CD4-positive, alpha-beta T cell (primary cell): ENCODE data around the gene NPR3. TPM values are rescaled to one million over a fixed set of nuclear protein-coding genes. Genes with fewer than 3 reads are reported as not detected.

ENCODE experiments used
- ATAC-seq: fragments of 200-7000 bp; cut with Tn5 transposase; one replicate; pipeline ENCODE4 v1.10.0; 2022; ENCODE audit warnings: mild to moderate bottlenecking; ENCODE audit not compliant: poor library complexity
- CTCF ChIA-PET: fragments of 350-600 bp; sonication (Branson Sonifier 250); formaldehyde crosslinking; loops from one replicate; lab custom pipeline; 2021; ENCODE audit warnings: antibody characterized with exemption, inconsistent platforms; lab: Charles Lee
- POLR2A ChIA-PET: fragments of 350-600 bp; sonication (Branson Sonifier 250); formaldehyde crosslinking; loops from one replicate; lab custom pipeline; 2021; ENCODE audit warnings: antibody characterized with exemption, inconsistent platforms; lab: Charles Lee
- DNase-seq, 14 experiments: peaks; one replicate each; pipeline ENCODE4 v3.0.0-alpha.2; 2013 to 2020; ENCODE audit warnings: mixed read lengths in 2 of 14
- H3K27ac ChIP-seq, 2 donors: one replicate each; pipeline versions ENCODE4 v1.5.1 to v1.7.0; 2013; ENCODE audit warnings: low read length in 2 of 2, low read depth in 1 of 2, mild to moderate bottlenecking in 1 of 2
- H3K27me3 ChIP-seq, 2 experiments: 1 replicate in 1 of 2; 2 replicates in 1 of 2; pipeline versions ENCODE4 v1.6.1 to v1.7.0; 2013; ENCODE audit warnings: low read length in 2 of 2, control low read depth in 1 of 2, mild to moderate bottlenecking in 1 of 2, moderate library complexity in 1 of 2; ENCODE audit not compliant: insufficient read depth in 2 of 2, control insufficient read depth in 1 of 2
- H3K36me3 ChIP-seq: one replicate; pipeline ENCODE4 v1.6.1; 2013; ENCODE audit warnings: low read length, control low read depth; ENCODE audit not compliant: insufficient read depth
- H3K4me1 ChIP-seq: one replicate; pipeline ENCODE4 v1.6.1; 2013; ENCODE audit warnings: low read length, control low read depth; ENCODE audit not compliant: insufficient read depth
- H3K4me3 ChIP-seq: one replicate; pipeline ENCODE4 v1.5.1; 2013; ENCODE audit warnings: mild to moderate bottlenecking, low read length, moderate library complexity
- H3K9me3 ChIP-seq, 2 experiments: 1 replicate in 1 of 2; 2 replicates in 1 of 2; pipeline versions ENCODE4 v1.6.1 to v1.7.0; 2013; ENCODE audit warnings: low read length in 2 of 2, mild to moderate bottlenecking in 2 of 2, control low read depth in 1 of 2, moderate library complexity in 1 of 2; ENCODE audit not compliant: control insufficient read depth in 1 of 2, insufficient read depth in 1 of 2
- H3K27ac Mint-ChIP-seq: one replicate; pipeline ENCODE4 v1.8.0; 2020; ENCODE audit warnings: mixed read lengths
- H3K27me3 Mint-ChIP-seq: one replicate; pipeline ENCODE4 v1.8.0; 2021; ENCODE audit warnings: mixed read lengths
- H3K36me3 Mint-ChIP-seq: one replicate; pipeline ENCODE4 v1.8.0; 2021; ENCODE audit warnings: low read depth, mixed read lengths
- H3K4me1 Mint-ChIP-seq: one replicate; pipeline ENCODE4 v1.8.0; 2021; ENCODE audit warnings: low read depth, mixed read lengths
- H3K4me3 Mint-ChIP-seq: one replicate; pipeline ENCODE4 v1.8.0; 2020; ENCODE audit warnings: mild to moderate bottlenecking, mixed read lengths
- H3K9me3 Mint-ChIP-seq: one replicate; pipeline ENCODE4 v1.8.0; 2020; ENCODE audit warnings: mixed read lengths
- CTCF ChIP-seq: fragments of 200-600 bp; IDR thresholded peaks from one replicate; pipeline ENCODE4 v1.8.0; 2022; ENCODE audit warnings: antibody characterized with exemption, mild to moderate bottlenecking
- intact Hi-C, 2 experiments: fragments of 100-400 bp; cut with DNase I in 1 of 2; cut with micrococcal nuclease in 1 of 2; formaldehyde crosslinking; loops; one replicate each; pipeline versions ENCODE4 v1.15.1 to v1.9.0; 2023 to 2025; cut with DNase I, micrococcal nuclease
- total RNA-seq, 174 experiments: library from RNA in 2 of 174; stranded (reverse) in 2 of 174; gene quantifications; one replicate each; pipeline ENCODE4 v1.2.3 and lab custom pipeline; 2021 to 2026

NPR3 gene
- total RNA-seq, 2 experiments from 2014 or later: not detected

GRCh38 chr5:32745317-32745716, 34.2 kb downstream of the NPR3 start:
- no peak for ATAC-seq
- DNase-seq: no peak
- no peaks in the 10 kb centered on the region for H3K4me1 ChIP-seq
- no peak overlapping the region for H3K27ac ChIP-seq
- no peaks in the 10 kb centered on the region for H3K36me3 ChIP-seq
- no peak overlapping the region for H3K4me3 ChIP-seq
- ChIA-PET CTCF (no interaction called here), POLR2A (no interaction called here)
- Mint-ChIP-seq H3K36me3 (no peaks in the 10 kb centered on the region), H3K4me1 (no peaks in the 10 kb centered on the region), H3K9me3 (no peaks in the 10 kb centered on the region), H3K27me3 (peaks cover 6% of the 10 kb centered on the region), H3K27ac (no peak overlapping the region), H3K4me3 (no peak overlapping the region)
- peaks cover 0 to 4% of the 10 kb centered on the region in 2 experiments for H3K9me3 ChIP-seq
- TF ChIP-seq CTCF: no peak
- peaks cover 0 to 2% of the 10 kb centered on the region in 2 experiments for H3K27me3 ChIP-seq
- intact Hi-C loops: no loop called here

GRCh38 chr5:32752411-32752810, 41.3 kb downstream of the NPR3 start:
- Histone ChIP-seq H3K4me3 (no peak overlapping the region), H3K4me1 (no peaks in the 10 kb centered on the region), H3K36me3 (no peaks in the 10 kb centered on the region), H3K27ac (no peak overlapping the region), H3K27me3 (no peaks in the 10 kb centered on the region), H3K9me3 (peaks cover 0 to 9% of the 10 kb centered on the region in 2 experiments)
- Mint-ChIP-seq H3K36me3 (no peaks in the 10 kb centered on the region), H3K27ac (no peak overlapping the region), H3K4me1 (no peaks in the 10 kb centered on the region), H3K9me3 (no peaks in the 10 kb centered on the region), H3K4me3 (no peak overlapping the region), H3K27me3 (no peaks in the 10 kb centered on the region)
- intact Hi-C loops: no loop called here
- ChIA-PET POLR2A (no interaction called here), CTCF (no interaction called here)
- ATAC-seq (no peak), DNase-seq (no peak)
- no peak for TF ChIP-seq CTCF

GRCh38 chr5:32753051-32753450, 41.9 kb downstream of the NPR3 start:
- Mint-ChIP-seq H3K4me1 (no peaks in the 10 kb centered on the region), H3K4me3 (no peak overlapping the region), H3K9me3 (no peaks in the 10 kb centered on the region), H3K27ac (no peak overlapping the region), H3K36me3 (no peaks in the 10 kb centered on the region), H3K27me3 (no peaks in the 10 kb centered on the region)
- ChIA-PET POLR2A (no interaction called here), CTCF (no interaction called here)
- intact Hi-C loops: no loop called here
- no peaks in the 10 kb centered on the region for H3K27me3 ChIP-seq
- H3K27ac ChIP-seq: no peak overlapping the region
- peaks cover 0 to 9% of the 10 kb centered on the region in 2 experiments for H3K9me3 ChIP-seq
- ATAC-seq (no peak), DNase-seq (no peak)
- H3K4me3 ChIP-seq: no peak overlapping the region
- no peaks in the 10 kb centered on the region for H3K36me3 ChIP-seq
- no peak for TF ChIP-seq CTCF
- H3K4me1 ChIP-seq: no peaks in the 10 kb centered on the region
